ENCODE measurements around the gene SLC24A3. TPM values are rescaled to one million over a fixed set of nuclear protein-coding genes. Genes with fewer than 3 reads are reported as not detected.
A peak's percentile ranks its signal among the peaks of the same experiment; 100 is the strongest.

The SLC24A3 gene
- total and polyA plus RNA-seq, 11 donors: 0.26 to 3.9 (median 0.77) TPM

DNA sequence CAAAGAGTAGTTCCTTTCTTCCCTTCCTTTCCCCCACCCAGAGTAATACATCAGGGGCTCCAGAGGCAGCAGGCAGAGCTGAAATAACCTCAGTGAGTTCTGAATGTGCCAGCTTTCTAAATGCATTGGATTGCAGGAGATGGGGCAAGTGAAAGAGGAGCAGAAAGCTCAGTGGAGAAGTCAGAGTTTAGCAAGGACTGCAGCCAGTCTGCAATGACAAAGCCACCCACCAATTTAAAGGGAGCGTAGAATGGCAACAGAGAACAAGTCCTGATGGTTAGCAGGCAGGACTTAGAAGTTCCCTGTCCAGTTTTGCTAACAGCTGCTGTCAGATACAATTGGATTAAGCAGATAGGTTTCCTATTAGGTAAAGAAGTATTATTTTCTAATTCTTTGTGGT lies 342.2 kb downstream of the SLC24A3 start:
- 73 to 95% (median 86%) methylated on average over 1 of the region's 1 CpG for WGBS, 4 donors
- no peak for TF ChIP-seq POLR2A (IDR thresholded peaks at IDR 0.05)
- TF ChIP-seq, protein P1, sequence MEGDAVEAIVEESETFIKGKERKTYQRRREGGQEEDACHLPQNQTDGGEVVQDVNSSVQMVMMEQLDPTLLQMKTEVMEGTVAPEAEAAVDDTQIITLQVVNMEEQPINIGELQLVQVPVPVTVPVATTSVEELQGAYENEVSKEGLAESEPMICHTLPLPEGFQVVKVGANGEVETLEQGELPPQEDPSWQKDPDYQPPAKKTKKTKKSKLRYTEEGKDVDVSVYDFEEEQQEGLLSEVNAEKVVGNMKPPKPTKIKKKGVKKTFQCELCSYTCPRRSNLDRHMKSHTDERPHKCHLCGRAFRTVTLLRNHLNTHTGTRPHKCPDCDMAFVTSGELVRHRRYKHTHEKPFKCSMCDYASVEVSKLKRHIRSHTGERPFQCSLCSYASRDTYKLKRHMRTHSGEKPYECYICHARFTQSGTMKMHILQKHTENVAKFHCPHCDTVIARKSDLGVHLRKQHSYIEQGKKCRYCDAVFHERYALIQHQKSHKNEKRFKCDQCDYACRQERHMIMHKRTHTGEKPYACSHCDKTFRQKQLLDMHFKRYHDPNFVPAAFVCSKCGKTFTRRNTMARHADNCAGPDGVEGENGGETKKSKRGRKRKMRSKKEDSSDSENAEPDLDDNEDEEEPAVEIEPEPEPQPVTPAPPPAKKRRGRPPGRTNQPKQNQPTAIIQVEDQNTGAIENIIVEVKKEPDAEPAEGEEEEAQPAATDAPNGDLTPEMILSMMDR (IDR thresholded peaks at IDR 0.05): no peak
- no peaks in the 10 kb centered on the region for H3K36me3 ChIP-seq
- intact Hi-C loops (cut with DNase I): no loop called here
- H3K9me3 ChIP-seq: no peaks in the 10 kb centered on the region
- no peak overlapping the region for H3K27ac ChIP-seq
- no peak for DNase-seq
- peaks cover 0 to 5% (median 0%) of the 10 kb centered on the region in 9 donors for H3K27me3 ChIP-seq
- H3K4me1 ChIP-seq: peaks cover 0 to 7% (median 0%) of the 10 kb centered on the region in 12 donors
- H3K4me3 ChIP-seq: no peak overlapping the region
- ATAC-seq: no peak

DNA sequence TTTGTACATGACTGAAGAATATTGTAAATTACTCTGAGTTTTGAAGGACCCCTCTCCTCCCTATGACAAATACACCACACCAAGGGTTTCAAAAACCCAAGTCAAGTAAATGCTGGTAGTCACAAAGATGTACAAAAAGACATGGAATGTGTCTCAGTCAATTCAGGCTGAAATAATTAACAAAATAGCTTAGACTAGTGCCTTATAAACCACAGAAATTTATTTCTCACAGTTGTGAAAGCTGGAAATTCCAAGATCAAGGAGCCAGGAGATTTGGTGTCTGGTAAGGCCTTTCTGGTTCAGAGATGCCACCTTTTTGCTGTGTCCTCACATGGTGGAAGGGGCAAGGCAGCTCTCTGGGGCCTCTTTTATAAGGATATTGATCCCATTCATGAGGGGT lies 343.3 kb downstream of the SLC24A3 start:
- TF ChIP-seq, protein P1 (IDR thresholded peaks at IDR 0.05): no peak
- Histone ChIP-seq H3K9me3 (no peaks in the 10 kb centered on the region), H3K4me3 (no peak overlapping the region), H3K36me3 (no peaks in the 10 kb centered on the region), H3K27ac (no peak overlapping the region), H3K27me3 (peaks cover 0 to 5% (median 0%) of the 10 kb centered on the region in 9 donors), H3K4me1 (peaks cover 0 to 7% (median 0%) of the 10 kb centered on the region in 12 donors)
- ATAC-seq (no peak), DNase-seq (no peak)
- intact Hi-C loops (cut with DNase I): no loop called here

DNA sequence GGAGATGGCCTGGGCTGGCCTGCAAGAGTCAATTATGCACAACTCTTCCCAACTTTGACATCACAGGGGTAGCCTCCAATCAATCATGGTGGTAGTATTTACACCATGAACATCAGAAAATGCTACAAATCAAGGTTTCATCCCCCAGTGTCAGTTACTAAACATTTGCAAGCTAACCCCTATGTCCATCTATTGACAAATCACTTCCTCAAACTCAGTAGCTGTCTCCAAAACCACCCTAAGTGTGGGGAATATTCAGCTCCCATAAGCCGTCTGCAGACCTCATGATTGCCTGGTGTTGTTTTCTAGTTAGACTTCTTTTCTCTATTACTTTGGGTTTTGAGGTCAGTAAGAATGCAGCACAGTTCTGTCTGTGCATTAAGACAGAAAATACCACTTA lies 344.8 kb downstream of the SLC24A3 start:
- Histone ChIP-seq H3K9me3 (no peaks in the 10 kb centered on the region), H3K4me3 (no peak overlapping the region), H3K27ac (no peak overlapping the region), H3K36me3 (no peaks in the 10 kb centered on the region), H3K27me3 (peaks cover 0 to 2% (median 0%) of the 10 kb centered on the region in 9 donors), H3K4me1 (peaks cover 0 to 6% (median 0%) of the 10 kb centered on the region in 12 donors)
- intact Hi-C loops (cut with DNase I): no loop called here
- WGBS, 4 donors: 81 to 87% (median 83%) methylated on average over 1 of the region's 1 CpG
- no peak for DNase-seq
- TF ChIP-seq, protein P1 (IDR thresholded peaks at IDR 0.05): no peak
- TF ChIP-seq POLR2A (IDR thresholded peaks at IDR 0.05): no peak
- no peak for ATAC-seq

DNA sequence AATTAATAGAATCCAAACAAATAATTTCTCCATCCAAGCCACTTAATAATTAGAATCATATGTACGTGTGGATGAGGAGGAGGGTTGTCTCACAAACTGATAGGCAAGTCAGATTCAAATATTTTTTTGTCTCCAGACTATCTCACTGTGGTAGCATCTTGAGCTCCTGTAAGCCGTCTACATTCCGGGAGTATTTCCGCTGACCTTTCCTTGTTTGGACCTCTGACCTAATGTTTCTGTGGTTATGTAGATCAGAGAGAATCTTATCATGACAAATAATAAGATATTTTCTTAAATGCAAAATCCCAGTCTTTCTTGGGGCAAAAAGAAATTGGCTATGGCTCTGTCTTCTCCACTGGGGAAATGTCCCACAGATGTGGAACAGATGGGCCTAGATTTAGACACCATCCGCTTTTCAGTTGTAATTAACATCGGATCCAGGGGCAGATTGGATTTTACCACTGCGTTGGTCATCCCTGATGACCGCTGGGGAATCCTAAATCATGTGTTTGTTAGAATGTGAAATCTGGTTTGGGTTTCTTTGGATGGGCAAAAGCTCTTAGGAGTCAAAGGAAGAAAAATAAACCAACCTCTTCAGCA lies 348.5 kb downstream of the SLC24A3 start:
- TF ChIP-seq, protein P1 (IDR thresholded peaks at IDR 0.05): no peak
- no peak for TF ChIP-seq POLR2A (IDR thresholded peaks at IDR 0.05)
- H3K4me3 ChIP-seq: no peak overlapping the region
- 61 to 64% (median 64%) methylated on average over 8 of the region's 8 CpGs for WGBS, 4 donors
- DNase-seq: no peak
- ATAC-seq: peak in 2 of 4 donors; percentile 22 to 63
- no peaks in the 10 kb centered on the region for H3K36me3 ChIP-seq
- no peaks in the 10 kb centered on the region for H3K27me3 ChIP-seq
- H3K4me1 ChIP-seq: peaks cover 0 to 6% (median 0%) of the 10 kb centered on the region in 12 donors
- intact Hi-C loops (cut with DNase I): no loop called here
- no peaks in the 10 kb centered on the region for H3K9me3 ChIP-seq
- no peak overlapping the region for H3K27ac ChIP-seq

Data from heart left ventricle (tissue), 16 donors.